Measurements from ENCODE around the gene C1orf226.

Gene C1orf226

GRCh38 chr1:162385280-162385623, 3.7 kb downstream of the C1orf226 start:
- DNase-seq (ENCODE audit: low read depth in 2 of 2): no peak

GRCh38 chr1:162385702-162386101, 4.2 kb downstream of the C1orf226 start:
- no peak for DNase-seq (ENCODE audit: low read depth in 2 of 2)

GRCh38 chr1:162386292-162387225, 5.0 kb downstream of the C1orf226 start:
- no peak for DNase-seq (ENCODE audit: low read depth in 2 of 2)

GRCh38 chr1:162387226-162388082, 5.9 kb downstream of the C1orf226 start:
- DNase-seq (ENCODE audit: low read depth in 2 of 2): no peak

DNA sequence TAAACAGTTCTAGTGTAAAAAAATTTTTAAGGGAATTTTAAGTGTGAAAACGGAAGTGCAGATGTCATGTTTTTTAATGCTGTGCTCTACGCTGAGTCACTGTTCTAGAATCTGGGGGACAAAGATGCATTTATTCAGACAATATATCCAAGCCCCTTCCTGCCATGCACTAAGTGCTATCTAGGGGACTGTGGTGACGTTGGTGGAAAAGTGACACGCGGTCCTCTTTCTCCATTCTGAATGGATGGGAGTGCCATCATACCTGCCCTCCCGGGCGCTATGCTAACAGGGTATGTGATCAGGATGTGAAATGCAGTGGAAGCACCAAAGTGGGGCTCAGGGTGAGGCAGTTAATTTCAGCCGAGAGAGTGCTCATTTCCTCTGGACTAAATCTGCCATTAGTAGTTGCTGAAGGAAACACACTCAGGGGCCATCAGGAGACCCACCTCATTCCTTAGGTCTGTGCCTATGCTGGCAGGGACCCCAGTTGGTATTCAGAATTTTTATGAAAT, 6.6 kb downstream of the C1orf226 start:
- no peak for DNase-seq (ENCODE audit: low read depth in 2 of 2)

DNA sequence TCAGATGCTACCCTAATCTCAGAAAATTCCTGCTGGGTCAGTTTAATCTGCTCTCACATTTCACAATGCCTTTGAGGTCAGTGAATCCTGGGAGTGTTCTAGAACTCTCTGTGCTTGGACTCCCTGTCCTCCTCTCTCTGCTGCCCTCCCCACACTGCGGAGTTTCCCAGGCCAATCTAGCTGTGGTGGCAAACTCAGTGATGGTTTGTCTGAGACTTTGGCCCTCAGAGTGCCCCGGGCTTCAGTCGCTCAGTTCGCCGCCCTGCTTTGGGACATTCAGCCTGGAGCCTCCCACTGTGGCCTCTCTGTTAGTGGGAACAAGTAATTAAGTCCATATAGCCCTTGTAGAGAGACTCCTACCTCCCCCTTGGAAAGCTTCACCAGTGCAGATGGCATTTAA, 7.1 kb downstream of the C1orf226 start:
- no peak for DNase-seq (ENCODE audit: low read depth in 2 of 2)

DNA sequence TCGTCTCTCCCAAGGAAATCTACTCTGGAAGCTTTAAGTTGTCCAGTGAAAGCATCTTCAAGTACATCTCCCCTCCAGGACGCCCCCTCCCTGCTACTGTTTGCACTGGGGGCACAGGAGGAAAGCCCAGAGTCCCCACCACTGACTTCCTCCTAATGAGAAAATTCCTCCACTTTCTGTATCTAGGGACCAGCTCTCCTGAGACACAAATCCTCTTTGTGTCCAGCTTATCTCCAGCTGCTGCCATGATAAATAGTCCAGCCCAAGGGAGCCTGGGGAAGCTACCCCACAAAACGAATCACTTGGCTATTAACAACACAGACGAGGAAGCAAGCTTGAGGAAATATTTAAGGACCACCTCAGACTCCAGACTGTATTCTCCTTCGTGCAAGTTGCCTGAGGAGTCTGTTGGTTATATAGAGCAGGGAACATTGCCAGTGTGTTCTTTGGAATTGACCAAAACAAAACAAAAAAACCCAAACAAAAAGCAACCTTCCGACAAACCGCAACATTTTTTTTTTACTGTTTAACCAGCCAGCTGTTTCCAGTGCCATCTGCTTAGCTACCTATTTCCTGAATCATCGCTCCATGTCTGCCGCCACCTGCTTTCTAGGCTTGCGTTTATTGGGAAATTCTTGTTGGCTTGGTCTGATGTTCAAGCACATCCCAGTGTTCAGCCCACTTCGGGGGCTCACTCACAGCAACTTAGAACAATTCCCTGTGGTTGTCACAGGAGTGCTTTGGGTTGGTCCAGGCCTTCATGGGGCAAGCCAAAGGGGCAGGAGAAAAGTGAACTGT, 7.7 kb downstream of the C1orf226 start:
- DNase-seq (ENCODE audit: low read depth in 2 of 2): no peak

- no peak for DNase-seq (ENCODE audit: low read depth in 2 of 2)
Observed at GRCh38 chr1:162389971-162390370, 8.4 kb downstream of the C1orf226 start.

- no peak for DNase-seq (ENCODE audit: low read depth in 2 of 2)
Observed at GRCh38 chr1:162390396-162391185, 9.1 kb downstream of the C1orf226 start.

GRCh38 chr1:162391790-162392563, 10.4 kb downstream of the C1orf226 start:
- no peak for DNase-seq (ENCODE audit: low read depth in 2 of 2)

- DNase-seq (ENCODE audit: low read depth in 2 of 2): no peak
Observed at GRCh38 chr1:162396201-162396906, 14.8 kb downstream of the C1orf226 start.

- DNase-seq (ENCODE audit: low read depth in 2 of 2): no peak
Observed at GRCh38 chr1:162397039-162397448, 15.5 kb downstream of the C1orf226 start.

DNA sequence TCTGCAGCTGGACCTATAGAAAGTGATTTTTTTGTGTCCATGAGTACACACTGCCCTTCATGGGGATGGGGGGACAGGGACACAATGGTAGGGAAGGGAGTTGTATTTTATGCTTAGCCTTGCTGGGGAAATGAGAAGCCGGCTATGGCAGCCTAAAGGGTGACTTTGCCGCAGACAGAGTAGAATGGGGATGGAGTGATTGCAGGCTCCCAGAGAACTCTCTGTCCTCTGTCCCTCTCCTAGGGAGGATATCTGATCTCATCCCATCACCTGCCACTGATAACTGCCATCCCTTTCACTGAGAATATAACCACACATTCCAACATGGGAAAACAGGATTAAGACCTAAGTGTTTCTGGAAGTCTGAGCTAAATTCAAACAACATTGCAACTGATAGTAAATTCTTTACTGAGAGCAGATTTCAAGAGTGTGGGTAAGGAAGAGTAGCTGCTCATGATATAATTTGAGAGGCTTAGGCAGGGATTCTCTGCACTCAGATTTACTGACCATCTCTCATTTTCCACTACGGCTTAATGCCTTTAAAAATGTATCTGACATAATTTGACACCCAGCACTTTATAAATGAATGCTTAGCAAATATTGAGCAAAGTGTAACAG, 16.5 kb downstream of the C1orf226 start:
- no peak for DNase-seq (ENCODE audit: low read depth in 2 of 2)

DNA sequence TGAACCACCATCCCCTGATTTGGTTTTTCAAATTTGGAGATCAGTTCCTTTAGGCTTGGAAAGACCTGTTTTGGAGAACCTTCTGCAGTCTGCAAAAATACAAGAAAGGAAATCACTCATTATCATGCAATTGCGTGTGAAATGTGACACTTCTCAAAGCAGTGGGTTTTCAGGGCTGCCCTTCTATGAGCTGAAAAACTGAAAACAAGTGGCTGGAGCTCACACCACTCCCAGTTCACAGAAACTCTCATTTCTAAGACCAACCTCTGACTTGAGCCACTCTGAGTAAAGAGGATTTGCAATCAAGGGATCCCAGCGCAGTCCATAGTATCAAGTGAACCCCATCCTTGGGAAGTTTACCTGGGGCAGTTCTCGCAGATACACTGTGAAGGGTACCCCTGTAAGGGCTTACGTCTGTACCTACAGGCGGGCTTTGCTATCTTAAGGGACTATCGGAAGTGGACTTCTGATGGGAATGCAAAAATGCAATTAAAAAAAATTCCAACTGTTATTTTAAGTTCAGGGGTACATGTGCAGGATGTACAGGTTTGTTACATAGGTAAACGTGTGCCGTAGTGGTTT, 17.6 kb downstream of the C1orf226 start:
- DNase-seq (ENCODE audit: low read depth in 2 of 2): no peak

GRCh38 chr1:162400790-162401355, 19.3 kb downstream of the C1orf226 start:
- DNase-seq (ENCODE audit: low read depth in 2 of 2): no peak

DNA sequence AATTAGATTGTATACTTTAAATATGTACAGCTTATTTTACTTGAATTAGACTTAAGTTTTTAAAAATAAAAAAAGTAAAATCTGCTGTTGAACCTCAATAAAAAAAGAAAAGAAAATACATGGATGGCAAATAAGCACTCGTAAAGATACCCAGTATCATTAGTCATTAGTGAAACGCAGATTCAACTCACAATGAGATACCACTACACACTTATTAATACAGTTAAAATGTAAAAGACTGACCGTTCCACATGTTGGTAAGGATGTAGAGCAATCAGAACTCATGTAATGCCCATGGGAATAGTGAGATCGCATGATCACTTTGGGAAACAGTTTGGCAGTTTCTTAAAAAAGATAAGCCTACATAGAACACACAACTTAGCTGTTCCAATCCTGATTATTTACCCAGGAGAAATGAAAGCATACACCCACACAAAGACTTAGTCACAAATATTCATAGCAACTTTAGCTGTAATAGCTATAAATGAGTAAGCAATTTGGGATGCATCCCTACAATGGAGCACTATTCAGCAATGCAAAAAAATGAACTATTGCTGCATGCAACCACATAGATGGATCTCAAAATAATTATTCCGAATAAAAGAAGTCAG, 23.1 kb downstream of the C1orf226 start:
- DNase-seq (ENCODE audit: low read depth in 2 of 2): no peak

DNA sequence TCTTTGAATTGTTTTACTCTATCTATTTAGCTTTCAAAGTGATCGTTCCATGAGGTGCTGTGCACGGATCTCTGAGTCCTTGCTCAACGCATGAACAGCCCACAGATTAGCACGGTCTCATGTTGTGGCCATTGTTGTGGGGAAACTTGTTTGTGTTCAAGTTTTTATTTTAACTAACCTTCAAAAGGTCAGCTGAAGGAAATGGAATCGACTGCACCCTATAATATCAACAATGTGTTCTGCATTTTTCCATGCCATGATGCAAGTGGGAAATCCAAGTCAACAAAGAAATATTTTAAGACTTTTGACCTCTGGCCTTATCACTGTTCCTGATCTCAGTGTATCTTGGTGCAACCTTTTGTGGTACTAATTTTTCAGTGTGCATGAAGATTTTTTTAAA, 24.3 kb downstream of the C1orf226 start:
- no peak for DNase-seq (ENCODE audit: low read depth in 2 of 2)

- DNase-seq (ENCODE audit: low read depth in 2 of 2): no peak
Observed at GRCh38 chr1:162406811-162407210, 25.3 kb downstream of the C1orf226 start.
